SK-N-SH (cell line): Measurements from ENCODE around the gene DDX25. TPM values are rescaled to one million over a fixed set of nuclear protein-coding genes. Genes with fewer than 3 reads are reported as not detected.

Experiments used
- CTCF ChIA-PET: fragments of 300-600, 350-600 bp; formaldehyde crosslinking; extraction: SDS; loops from one replicate; lab custom pipeline; 2021; lab: Yijun Ruan, JAX
- POLR2A ChIA-PET: fragments of 350-600 bp; sonication (Branson Sonifier 250); formaldehyde crosslinking; extraction: SDS; loops from one replicate; lab custom pipeline; 2020; ENCODE audit warnings: antibody characterized with exemption, inconsistent platforms; lab: Yijun Ruan, JAX
- DNase-seq: peaks from one replicate; pipeline ENCODE4 v3.0.0; 2012
- H2AFZ ChIP-seq: fragments of 200-600 bp; sonication (generic); 2 replicates; pipeline ENCODE4 v1.8.1; 2016; ENCODE audit warnings: antibody characterized with exemption, mild to moderate bottlenecking, low read depth
- H3F3A ChIP-seq: fragments of 200-600 bp; sonication (generic); replicated peaks from 2 replicates; pipeline ENCODE3; 2016; ENCODE audit warnings: antibody characterized with exemption, mild to moderate bottlenecking; ENCODE audit not compliant: insufficient read depth
- H3K27ac ChIP-seq, 2 experiments: fragments of 200-500 bp in 1 of 2; fragments of 200-600 bp in 1 of 2; sonication (Bioruptor generic) in 1 of 2; sonication (generic), shearing (Covaris generic) in 1 of 2; 2 replicates each; pipeline versions ENCODE4 v1.5.1 to v1.6.1; 2014 to 2016; ENCODE audit warnings: low read depth in 2 of 2, inconsistent platforms in 1 of 2, low read length in 1 of 2, mild to moderate bottlenecking in 1 of 2, mixed read lengths in 1 of 2
- H3K27me3 ChIP-seq: fragments of 200-600 bp; sonication (generic), shearing (Covaris generic); 2 replicates; pipeline ENCODE4 v1.6.1; 2016; ENCODE audit warnings: mixed run types; ENCODE audit not compliant: insufficient read depth
- H3K36me3 ChIP-seq, 2 experiments: fragments of 200-500 bp in 1 of 2; fragments of 200-600 bp in 1 of 2; sonication (Bioruptor generic) in 1 of 2; sonication (generic) in 1 of 2; replicated peaks in 1 of 2; 2 replicates each; pipeline versions ENCODE3 to v1.5.1; 2014 to 2016; ENCODE audit warnings: low read length in 1 of 2, mild to moderate bottlenecking in 1 of 2; ENCODE audit not compliant: insufficient read depth in 2 of 2, control insufficient read depth in 1 of 2
- H3K4me1 ChIP-seq, 2 experiments: fragments of 200-500 bp in 1 of 2; fragments of 200-600 bp in 1 of 2; sonication (Bioruptor generic) in 1 of 2; sonication (generic), shearing (Covaris generic) in 1 of 2; 2 replicates each; pipeline versions ENCODE4 v1.5.1 to v1.6.1; 2014 to 2016; ENCODE audit warnings: low read depth in 1 of 2, low read length in 1 of 2, mixed run types in 1 of 2; ENCODE audit not compliant: insufficient read depth in 2 of 2, control insufficient read depth in 1 of 2
- H3K4me2 ChIP-seq: fragments of 200-600 bp; sonication (generic), shearing (Covaris generic); 2 replicates; pipeline ENCODE4 v1.6.1; 2017; ENCODE audit warnings: mixed run types
- H3K4me3 ChIP-seq, 2 experiments: fragments of 200-500 bp in 1 of 2; fragments of 200-600 bp in 1 of 2; sonication (Bioruptor generic) in 1 of 2; sonication (generic), shearing (Covaris generic) in 1 of 2; 2 replicates each; pipeline versions ENCODE4 v1.5.1 to v1.8.1; 2014 to 2016; ENCODE audit warnings: low read depth in 2 of 2, inconsistent platforms in 1 of 2, low read length in 1 of 2, mild to moderate bottlenecking in 1 of 2, mixed read lengths in 1 of 2, moderate library complexity in 1 of 2
- H3K79me2 ChIP-seq: fragments of 200-600 bp; sonication (generic); 2 replicates; pipeline ENCODE4 v1.8.1; 2017; ENCODE audit warnings: mild to moderate bottlenecking; ENCODE audit not compliant: insufficient read depth
- H3K9ac ChIP-seq: fragments of 200-600 bp; sonication (generic); 2 replicates; pipeline ENCODE4 v1.6.1; 2017; ENCODE audit warnings: mixed run types
- H3K9me2 ChIP-seq: fragments of 200-600 bp; sonication (generic); 2 replicates; pipeline ENCODE4 v1.6.1; 2017; ENCODE audit warnings: mixed run types
- H3K9me3 ChIP-seq: fragments of 200-600 bp; sonication (generic); 2 replicates; pipeline ENCODE4 v1.6.1; 2017; ENCODE audit warnings: mixed run types, mild to moderate bottlenecking, moderate library complexity
- H4K20me1 ChIP-seq: fragments of 200-600 bp; sonication (generic); 2 replicates; pipeline ENCODE4 v1.6.1; 2017; ENCODE audit warnings: mild to moderate bottlenecking, mixed run types; ENCODE audit not compliant: insufficient read depth
- CHD2 ChIP-seq: fragments of 150-350 bp; IDR thresholded peaks from 2 replicates; pipeline ENCODE4 v1.6.1; 2018; ENCODE audit warnings: low read length; ENCODE audit not compliant: partially characterized antibody
- CTCF ChIP-seq: fragments of 200-600 bp; sonication (generic); IDR thresholded peaks from 2 replicates; pipeline ENCODE4 v1.6.1; 2017; ENCODE audit warnings: antibody characterized with exemption, mild to moderate bottlenecking, moderate library complexity
- EP300 ChIP-seq, 2 experiments: IDR thresholded peaks; 2 replicates each; pipeline versions ENCODE4 v1.4.0 to v1.6.1; 2012; ENCODE audit warnings: borderline replicate concordance in 1 of 2, low read depth in 1 of 2, low read length in 1 of 2
- EZH2phosphoT487 ChIP-seq: fragments of 200-600 bp; sonication (generic); IDR thresholded peaks from 2 replicates; pipeline ENCODE4 v1.6.1; 2017; ENCODE audit warnings: low read depth, mixed run types, mild to moderate bottlenecking, antibody characterized with exemption, moderate library complexity, borderline replicate concordance
- FOSL2 ChIP-seq: IDR thresholded peaks from 2 replicates; pipeline ENCODE4 v1.4.0; 2012; ENCODE audit warnings: low read depth, mild to moderate bottlenecking, moderate library complexity, borderline replicate concordance
- FOXJ3 ChIP-seq: sonication (generic); formaldehyde crosslinking; IDR thresholded peaks from 2 replicates; pipeline ENCODE4 v1.5.1; 2020; ENCODE audit warnings: mild to moderate bottlenecking, missing genetic modification reagents
- FOXM1 ChIP-seq: IDR thresholded peaks from 2 replicates; pipeline ENCODE4 v1.4.0; 2012; ENCODE audit warnings: low read depth, mild to moderate bottlenecking
- GATA2 ChIP-seq: sonication (generic); formaldehyde crosslinking; IDR thresholded peaks from 2 replicates; pipeline ENCODE4 v1.5.0; 2020; ENCODE audit warnings: mild to moderate bottlenecking, missing genetic modification reagents
- MAX ChIP-seq: IDR thresholded peaks from 2 replicates; pipeline ENCODE4 v1.4.0; 2012; ENCODE audit warnings: low read depth
- MEF2A ChIP-seq: IDR thresholded peaks from 2 replicates; pipeline ENCODE4 v1.4.0; 2012; ENCODE audit warnings: low read depth, borderline replicate concordance
- MXI1 ChIP-seq: IDR thresholded peaks from 2 replicates; pipeline ENCODE4 v1.6.1; 2012; ENCODE audit warnings: mild to moderate bottlenecking, low read depth, low read length, improper control_type of control experiment
- NFIC ChIP-seq: IDR thresholded peaks from 2 replicates; pipeline ENCODE4 v1.4.0; 2012; ENCODE audit warnings: borderline replicate concordance
- NRF1 ChIP-seq: IDR thresholded peaks from 2 replicates; pipeline ENCODE4 v1.6.1; 2012; ENCODE audit warnings: low read depth, mild to moderate bottlenecking, low read length
- PBX3 ChIP-seq: IDR thresholded peaks from 2 replicates; pipeline ENCODE4; 2012
- RAD21 ChIP-seq: IDR thresholded peaks from 2 replicates; pipeline ENCODE4 v1.6.1; 2012; ENCODE audit warnings: mild to moderate bottlenecking, low read length
- RCOR1 ChIP-seq: fragments of 150-350 bp; IDR thresholded peaks from 2 replicates; pipeline ENCODE4 v1.6.1; 2017; ENCODE audit warnings: antibody characterized with exemption, low read length
- SIN3A ChIP-seq: IDR thresholded peaks from 2 replicates; pipeline ENCODE4 v1.6.1; 2012; ENCODE audit warnings: low read depth, mild to moderate bottlenecking, low read length, moderate library complexity, borderline replicate concordance
- TAF1 ChIP-seq: IDR thresholded peaks from 2 replicates; pipeline ENCODE4 v1.6.1; 2012; ENCODE audit warnings: low read depth, mild to moderate bottlenecking, low read length, moderate library complexity, borderline replicate concordance
- TCF12 ChIP-seq: IDR thresholded peaks from 2 replicates; pipeline ENCODE4 v1.4.0; 2012
- TEAD4 ChIP-seq: IDR thresholded peaks from 2 replicates; pipeline ENCODE4 v1.4.0; 2012; ENCODE audit warnings: mild to moderate bottlenecking, borderline replicate concordance; ENCODE audit not compliant: insufficient read depth
- USF1 ChIP-seq: IDR thresholded peaks from 2 replicates; pipeline ENCODE4 v1.4.0; 2012; ENCODE audit warnings: low read depth, borderline replicate concordance
- YY1 ChIP-seq: IDR thresholded peaks from 2 replicates; pipeline ENCODE4 v1.4.0; 2012; ENCODE audit warnings: low read depth, mild to moderate bottlenecking
- ZBTB33 ChIP-seq: IDR thresholded peaks from 2 replicates; pipeline ENCODE4 v1.4.0; 2012; ENCODE audit warnings: low read depth, borderline replicate concordance
- WGBS: methylation state at CpG from one replicate; pipeline ENCODE4 v1.1.6; 2017; ENCODE audit warnings: low lambda C conversion rate; 5-methylcytosine and 5-hydroxymethylcytosine counted together
- polyA plus RNA-seq, 3 experiments: library from polyadenylated mRNA; depleted of rRNA; stranded (reverse); fragments of >200 nt; gene quantifications; 2 replicates each; pipeline ENCODE4 v1.2.3, GENCODE V29; 2012

DDX25 gene
- 0.12 and 0.39 TPM in 2 replicates for polyA plus RNA-seq (2012; rRNA removed)
- 0.24 and 0.42 TPM in 2 replicates for polyA plus RNA-seq (2012; cell fraction: cytosol; rRNA removed)
- polyA plus RNA-seq (2012; cell fraction: nucleus; rRNA removed), result 0.29 TPM in 2 replicates

- Histone ChIP-seq H3F3A (no peaks in the 10 kb centered on the region), H4K20me1 (no peaks in the 10 kb centered on the region), H3K27me3 (peaks cover 12% of the 10 kb centered on the region; the same call in 1 of the 2 replicates), H3K4me2 (peak within 1 kb of the TSS; percentile 91), H3K4me3 (peak within 1 kb of the TSS; percentile 95 to 98), H3K9ac (no peak within 1 kb of the TSS), H3K9me2 (no peaks in the 10 kb centered on the region), H3K4me1 (peaks cover 0 to 8% of the 10 kb centered on the region in 2 experiments; a peak in 2 of 4 replicates), H2AFZ (peak within 1 kb of the TSS; percentile 96; the same call in 1 of the 2 replicates), H3K27ac (peak within 1 kb of the TSS in 1 of 2 experiments; percentile 64; a peak in 2 of 4 replicates), H3K9me3 (no peaks in the 10 kb centered on the region), H3K79me2 (peaks cover 20% of the 10 kb centered on the region), H3K36me3 (peaks cover 0 to 21% of the 10 kb centered on the region in 2 experiments)
- peak; percentile 95 for DNase-seq
- WGBS, result 27% methylated on average over 39 of the region's 81 CpGs
- CTCF ChIA-PET, result interaction anchor here (0.7 to 1.2 kb wide), 4 partner anchors 9 to 315 kb away, joined by 3 to 4 read pairs (median 3); no protein-coding TSS in a partner anchor
- POLR2A ChIA-PET, result interaction anchor here (1.0 to 1.4 kb wide), 3 partner anchors 10 to 311 kb away, joined by 4 to 11 read pairs (median 5); partner anchors contain the start of genes HYLS1 and STT3A
- no peak for TF ChIP-seq CHD2
- no peak for TF ChIP-seq EP300 (IDR thresholded peaks at IDR 0.05; ENCODE audit: borderline replicate concordance in 1 of 2, low read depth in 1 of 2, low read length in 1 of 2)
- no peak for TF ChIP-seq EZH2phosphoT487
- TF ChIP-seq SIN3A, result no peak
- no peak for TF ChIP-seq ZBTB33
- no peak for TF ChIP-seq PBX3
- TF ChIP-seq NRF1, result peak; percentile 64
- TF ChIP-seq NFIC, result no peak
- no peak for TF ChIP-seq RCOR1
- TF ChIP-seq TAF1, result no peak
- no peak for TF ChIP-seq FOSL2
- peak; percentile 7; the same call in 1 of the 2 replicates for TF ChIP-seq GATA2 (CRISPR knock-in tag)
- TF ChIP-seq RAD21, result no peak
- no peak for TF ChIP-seq TEAD4
- no peak for TF ChIP-seq YY1
- no peak for TF ChIP-seq USF1
- peak; percentile 83 for TF ChIP-seq MAX
- no peak for TF ChIP-seq FOXJ3 (CRISPR knock-in tag)
- TF ChIP-seq FOXM1, result no peak
- peak; percentile 13; the same call in 1 of the 2 replicates for TF ChIP-seq CTCF
- TF ChIP-seq TCF12, result no peak
- TF ChIP-seq MEF2A, result no peak
- peak; percentile 50; the same call in 1 of the 2 replicates for TF ChIP-seq MXI1
Measured at GRCh38 chr11:125903711-125904659, at the start of gene DDX25. TSS of gene DDX25 (plus strand) at chr11:125904508. CDS start at chr11:125904518, 10 bp downstream.
